Measurements from ENCODE around the gene TIMD4.
"Not testable (repeated sequence)": the region's sequence is repeated elsewhere in the genome, so short reads cannot be mapped to it uniquely, and the experiment has no call there.

TIMD4 gene

GRCh38 chr5:156963125-156963524 lies at the start of gene TIMD4:
TIMD4 (minus strand) TSS chr5:156963226; CDS start chr5:156963198, 28 bp downstream.
- no peak for FAIRE-seq
- DNase-seq (ENCODE audit: insufficient read length, low spot score): no peak

- DNase-seq (ENCODE audit: insufficient read length, low spot score) (no peak), FAIRE-seq (no peak)
Measured at GRCh38 chr5:157006262-157006661, 43.2 kb upstream of the TIMD4 start.

GRCh38 chr5:157004893-157005551 lies 42.0 kb upstream of the TIMD4 start:
- no peak for FAIRE-seq
- no peak for DNase-seq (ENCODE audit: insufficient read length, low spot score)

- DNase-seq (ENCODE audit: insufficient read length, low spot score): no peak
Measured at GRCh38 chr5:156991714-156992113, 28.7 kb upstream of the TIMD4 start.

GRCh38 chr5:156984064-156984463 lies 21.0 kb upstream of the TIMD4 start:
- DNase-seq (ENCODE audit: insufficient read length, low spot score): no peak
- FAIRE-seq: no peak

More at GRCh38 chr5:156991714-156992113, 28.7 kb upstream of the TIMD4 start:
- FAIRE-seq: no peak

GRCh38 chr5:156981481-156981880 lies 18.5 kb upstream of the TIMD4 start:
- DNase-seq (ENCODE audit: insufficient read length, low spot score) (no peak), FAIRE-seq (no peak)

- no peak for DNase-seq (ENCODE audit: insufficient read length, low spot score)
- FAIRE-seq: no peak
Measured at GRCh38 chr5:156974328-156974727, 11.3 kb upstream of the TIMD4 start.

- no peak for FAIRE-seq
- DNase-seq (ENCODE audit: insufficient read length, low spot score): no peak
Measured at GRCh38 chr5:156971848-156972525, 9.0 kb upstream of the TIMD4 start.

GRCh38 chr5:156971415-156971814 lies 8.4 kb upstream of the TIMD4 start:
- DNase-seq (ENCODE audit: insufficient read length, low spot score): no peak
- no peak for FAIRE-seq

GRCh38 chr5:156967386-156967785 lies 4.4 kb upstream of the TIMD4 start:
- DNase-seq (ENCODE audit: insufficient read length, low spot score); FAIRE-seq: not testable (repeated sequence)

- peak; percentile 11 for FAIRE-seq
- DNase-seq (ENCODE audit: insufficient read length, low spot score): no peak
Measured at GRCh38 chr5:156956321-156956720, 6.7 kb downstream of the TIMD4 start.

GRCh38 chr5:156951359-156951758 lies 11.7 kb downstream of the TIMD4 start:
- FAIRE-seq (no peak), DNase-seq (ENCODE audit: insufficient read length, low spot score) (no peak)

GRCh38 chr5:156950716-156951115 lies 12.3 kb downstream of the TIMD4 start:
- DNase-seq (ENCODE audit: insufficient read length, low spot score): no peak
- no peak for FAIRE-seq

- FAIRE-seq (no peak), DNase-seq (ENCODE audit: insufficient read length, low spot score) (no peak)
Measured at GRCh38 chr5:156949424-156949823, 13.6 kb downstream of the TIMD4 start.

- no peak for FAIRE-seq
Measured at GRCh38 chr5:156947925-156948324, 15.1 kb downstream of the TIMD4 start.

GRCh38 chr5:156942064-156942463 lies 21.0 kb downstream of the TIMD4 start:
- FAIRE-seq (peak; percentile 92), DNase-seq (ENCODE audit: insufficient read length, low spot score) (peak; percentile 38)

More at GRCh38 chr5:156947925-156948324, 15.1 kb downstream of the TIMD4 start:
- DNase-seq (ENCODE audit: insufficient read length, low spot score): no peak

- not testable (repeated sequence) for FAIRE-seq
Measured at GRCh38 chr5:156940462-156940861, 22.6 kb downstream of the TIMD4 start.

GRCh38 chr5:156936972-156937371 lies 26.1 kb downstream of the TIMD4 start:
- no peak for DNase-seq (ENCODE audit: insufficient read length, low spot score)
- FAIRE-seq: peak; percentile 75

More at GRCh38 chr5:156940462-156940861, 22.6 kb downstream of the TIMD4 start:
- not testable (repeated sequence) for DNase-seq (ENCODE audit: insufficient read length, low spot score)

- FAIRE-seq (peak; percentile 97), DNase-seq (ENCODE audit: insufficient read length, low spot score) (no peak)
Measured at GRCh38 chr5:156934450-156935211, 28.4 kb downstream of the TIMD4 start.

GRCh38 chr5:156929366-156929948 lies 33.6 kb downstream of the TIMD4 start:
- FAIRE-seq (peak; percentile 53), DNase-seq (ENCODE audit: insufficient read length, low spot score) (no peak)

- DNase-seq (ENCODE audit: insufficient read length, low spot score) (no peak), FAIRE-seq (peak; percentile 86)
Measured at GRCh38 chr5:156927545-156927944, 35.5 kb downstream of the TIMD4 start.
